HL-60/S4 treated with retinoic acid at 250 ng/mL for 4 days and 3 days (cell line): ENCODE results near the gene EXO1.
"Not testable (repeated sequence)": the region's sequence is repeated elsewhere in the genome, so short reads cannot be mapped to it uniquely, and the experiment has no call there.

Experiments used
- in situ Hi-C: fragments of 300-500 bp; cut with MboI; formaldehyde crosslinking; loops from 2 replicates; pipeline ENCODE4 v1.7.0; 2022; ENCODE audit warnings: low sequenced_read_pairs

EXO1 gene

DNA sequence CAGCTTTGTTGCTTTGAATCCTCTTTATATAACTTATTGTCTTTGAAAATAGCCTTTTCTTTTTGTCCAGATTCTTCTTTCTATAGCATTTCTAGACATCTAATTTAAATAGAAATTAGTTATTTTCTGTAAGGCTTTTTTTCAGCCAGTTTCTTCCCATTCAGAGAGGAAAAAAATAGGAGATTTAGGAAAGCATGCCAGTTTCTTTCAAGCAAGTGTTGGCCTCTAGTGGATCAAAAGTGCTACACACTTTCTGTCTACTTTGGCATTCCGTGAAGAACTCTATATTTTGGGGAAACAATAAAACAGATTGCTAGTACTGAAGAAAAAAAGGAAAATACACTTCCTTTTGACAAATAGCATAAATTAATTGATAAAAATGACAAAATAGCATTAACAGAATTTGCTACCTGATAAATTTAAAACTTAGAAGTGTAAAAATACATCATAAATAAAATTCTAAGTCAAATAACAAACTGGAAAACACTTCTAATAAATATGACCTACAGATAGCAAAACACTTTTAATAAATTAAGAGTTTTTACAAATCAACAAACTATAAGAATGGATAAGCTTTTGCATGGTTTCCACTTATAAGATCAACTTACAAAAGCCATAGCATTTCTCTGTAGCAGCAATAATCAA lies 13.1 kb upstream of the EXO1 start:
- in situ Hi-C loops: no loop called here

DNA sequence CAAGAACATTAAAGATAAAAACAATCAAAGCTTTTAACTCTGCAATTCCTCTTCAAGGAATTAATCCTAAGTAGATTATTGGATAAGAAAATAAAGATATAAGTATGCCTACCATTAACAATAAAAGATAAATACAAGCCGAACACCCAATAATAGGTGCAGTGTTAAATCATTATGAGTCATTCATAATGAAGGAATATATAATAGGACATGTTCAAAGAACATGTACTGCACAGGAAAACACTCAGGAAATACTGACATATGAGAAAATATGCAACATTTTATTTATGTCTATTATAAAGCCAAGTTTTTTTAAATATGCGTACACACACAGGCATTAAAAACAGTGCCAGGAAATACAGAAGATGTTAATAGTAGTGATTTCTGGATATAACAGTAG lies 11.1 kb upstream of the EXO1 start:
- in situ Hi-C loops: no loop called here

DNA sequence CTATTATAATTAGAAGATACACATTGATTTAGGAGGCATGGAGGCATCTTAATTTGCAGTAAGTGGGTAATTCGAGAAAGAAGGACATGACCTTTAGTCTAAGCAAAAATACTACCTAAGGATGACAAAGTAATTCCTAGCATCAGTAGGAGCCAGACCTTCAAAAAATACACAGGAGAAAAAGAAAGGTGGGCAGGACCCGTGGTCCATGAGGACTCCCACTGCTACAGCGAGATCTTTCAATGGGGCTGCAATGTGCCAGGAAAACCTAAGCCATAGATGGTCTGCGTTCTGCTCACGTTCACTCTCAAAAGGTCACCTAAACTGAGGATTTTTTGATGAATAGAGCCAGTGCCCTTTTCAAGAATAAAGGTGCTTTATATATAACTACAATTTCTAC lies 10.6 kb upstream of the EXO1 start:
- in situ Hi-C loops: no loop called here

DNA sequence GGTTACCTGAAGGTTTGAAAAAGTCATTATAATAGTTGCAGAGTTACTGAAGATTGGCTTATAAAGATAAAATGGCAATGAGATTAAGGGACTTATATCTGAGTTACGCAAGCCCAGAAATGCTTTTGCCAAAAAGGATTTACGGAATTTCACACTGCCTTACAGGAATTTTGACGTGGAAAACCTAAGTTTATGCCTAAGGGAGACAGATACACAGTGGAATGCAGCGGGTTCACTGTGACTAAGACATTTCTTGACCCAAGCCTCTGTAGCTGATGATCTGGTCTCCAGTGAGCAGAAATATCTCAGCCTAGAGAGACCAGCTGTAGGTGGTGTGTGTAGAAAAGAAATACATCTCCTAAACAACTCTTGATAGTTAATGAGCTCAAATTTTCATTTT lies 10.1 kb upstream of the EXO1 start:
- in situ Hi-C loops: no loop called here

DNA sequence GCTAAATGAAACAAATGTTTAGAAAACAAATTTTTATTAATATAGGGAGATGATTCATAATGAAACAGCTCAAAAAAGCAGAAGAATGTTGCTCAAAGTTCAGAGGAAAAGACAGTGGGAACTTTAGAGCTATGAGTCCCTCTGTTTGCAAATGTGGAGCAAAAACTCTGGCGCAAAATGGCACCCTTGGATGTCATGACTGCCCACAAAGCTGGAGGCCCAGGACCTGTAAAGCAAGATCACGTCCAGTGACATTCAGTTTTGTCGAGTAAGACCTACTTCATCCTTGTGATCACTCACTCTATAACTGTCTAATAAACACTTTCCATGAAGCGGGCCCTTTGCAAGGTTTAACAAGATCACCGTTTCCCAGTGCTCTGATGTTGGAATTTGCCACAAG lies 9.1 kb upstream of the EXO1 start:
- in situ Hi-C loops: no loop called here

DNA sequence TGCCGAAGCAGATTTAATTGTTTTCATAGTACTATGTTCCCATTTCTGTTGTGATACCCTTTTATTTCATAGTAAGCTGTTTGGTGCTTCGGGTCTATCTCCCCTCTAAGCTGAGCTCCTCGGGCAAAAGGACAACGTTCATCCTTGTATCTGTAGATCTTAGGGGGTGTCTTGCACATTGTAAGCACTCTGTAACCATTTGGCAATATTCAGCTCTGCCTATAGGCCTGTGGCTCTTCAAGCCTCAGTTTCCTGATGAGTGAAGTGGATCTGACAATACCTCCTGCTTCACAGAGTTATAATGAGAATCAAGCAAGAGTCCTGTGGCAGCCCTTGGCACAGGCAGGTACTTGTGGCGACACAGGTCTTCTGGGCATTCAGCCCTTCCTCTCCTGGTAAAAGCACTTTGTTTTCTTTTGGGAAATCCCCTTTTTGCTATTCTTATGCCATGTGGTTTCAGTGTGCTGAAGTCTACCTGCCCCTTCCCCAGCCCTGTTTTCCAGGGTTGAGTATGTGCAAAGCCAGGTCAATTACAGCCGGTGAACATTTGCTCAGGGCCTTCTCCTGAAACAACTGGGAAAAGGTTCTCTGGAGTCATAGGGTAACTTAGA lies 8.5 kb upstream of the EXO1 start:
- in situ Hi-C loops: no loop called here

DNA sequence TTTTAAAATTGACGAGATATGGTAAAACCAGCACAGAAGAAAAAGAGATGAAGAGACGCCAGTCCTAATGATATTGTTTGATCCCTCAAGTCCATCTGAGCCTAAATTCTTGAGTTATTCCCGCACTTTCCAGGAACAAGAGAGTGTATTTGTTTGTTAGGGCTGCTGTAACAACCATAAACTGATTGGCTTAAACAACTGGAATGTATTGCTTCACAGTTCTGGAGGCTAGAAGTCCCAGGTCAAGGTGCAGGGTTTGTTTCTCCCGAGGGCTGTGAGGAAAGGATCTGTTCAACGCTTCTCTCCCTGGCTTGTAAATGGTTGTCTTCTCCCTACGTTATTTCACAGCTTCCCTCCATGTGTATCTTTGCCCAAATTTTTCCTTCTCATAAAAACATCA lies 7.8 kb upstream of the EXO1 start:
- in situ Hi-C loops: no loop called here

DNA sequence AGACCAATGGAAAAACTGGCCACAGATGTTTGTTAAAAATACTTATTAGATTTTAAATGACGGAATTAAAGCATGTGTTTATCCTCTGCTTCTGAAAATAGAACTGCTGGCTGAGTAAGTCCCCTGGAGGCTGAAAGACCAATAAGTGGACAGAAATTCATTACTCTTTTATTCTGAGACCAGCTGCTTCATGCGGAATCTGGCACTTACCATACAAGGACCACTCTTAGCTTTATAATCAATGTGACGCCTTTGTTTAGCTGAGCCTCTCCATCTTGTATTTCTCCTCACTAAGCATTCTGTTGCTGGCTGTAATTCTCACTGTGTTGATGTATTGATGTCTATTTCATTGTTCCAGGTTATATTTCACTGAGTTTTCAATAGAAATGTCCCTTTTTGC lies 6.3 kb upstream of the EXO1 start:
- in situ Hi-C loops: no loop called here

DNA sequence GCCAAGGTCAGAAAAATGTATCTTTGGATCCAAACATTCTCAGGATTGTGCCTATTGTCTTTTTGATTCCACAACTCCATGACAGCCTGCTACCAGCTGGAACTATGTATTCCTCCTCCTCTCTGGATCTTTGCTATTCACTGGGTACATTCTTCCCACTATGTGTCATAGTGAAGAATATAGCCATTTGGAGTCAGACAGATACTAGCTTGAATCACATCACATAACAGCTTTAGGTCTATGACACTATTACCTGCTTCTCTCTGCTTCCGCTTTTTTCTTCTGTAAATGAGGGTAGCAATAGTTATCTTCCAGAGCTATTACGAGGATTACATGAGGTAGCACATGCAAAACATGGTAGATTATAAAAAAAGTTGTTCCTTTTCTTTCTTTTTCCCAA lies 5.4 kb upstream of the EXO1 start:
- in situ Hi-C loops: no loop called here

DNA sequence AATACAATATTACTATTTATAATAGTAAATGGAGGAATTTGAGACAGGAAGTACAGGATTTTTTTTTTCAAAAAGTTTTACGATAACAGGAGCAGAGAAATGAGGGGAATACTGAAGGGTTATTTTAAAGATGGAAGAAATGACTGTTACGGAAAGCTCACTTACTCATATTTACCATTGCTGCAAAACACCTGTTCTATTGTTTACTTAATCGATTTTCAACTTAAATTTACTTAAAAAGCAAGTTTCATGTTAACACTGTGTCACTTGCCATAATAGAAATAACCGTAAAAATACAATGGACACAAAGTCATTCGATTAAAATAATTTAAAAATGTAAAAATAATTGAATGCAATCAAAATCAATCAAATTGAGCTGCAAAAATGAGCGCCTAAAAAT lies 3.4 kb upstream of the EXO1 start:
- in situ Hi-C loops: no loop called here

DNA sequence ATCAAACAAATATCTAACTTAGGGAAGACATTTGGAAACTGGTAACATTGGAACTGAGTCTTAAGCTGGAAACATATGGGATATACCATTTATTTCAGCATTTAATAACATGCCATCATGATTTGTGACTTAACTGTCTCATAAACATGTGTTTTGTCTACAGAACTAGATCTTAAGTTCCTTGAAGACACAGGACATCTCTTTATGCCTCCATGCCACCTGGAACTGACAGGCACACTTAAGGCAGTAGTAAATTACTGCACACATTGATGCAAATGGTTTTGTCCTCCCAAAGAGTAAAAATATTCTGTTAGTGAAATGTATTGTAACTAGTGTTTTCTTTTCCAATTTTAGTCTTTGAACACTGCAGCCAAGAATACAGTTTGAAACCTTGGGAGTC lies 1.6 kb upstream of the EXO1 start:
- in situ Hi-C loops: no loop called here

DNA sequence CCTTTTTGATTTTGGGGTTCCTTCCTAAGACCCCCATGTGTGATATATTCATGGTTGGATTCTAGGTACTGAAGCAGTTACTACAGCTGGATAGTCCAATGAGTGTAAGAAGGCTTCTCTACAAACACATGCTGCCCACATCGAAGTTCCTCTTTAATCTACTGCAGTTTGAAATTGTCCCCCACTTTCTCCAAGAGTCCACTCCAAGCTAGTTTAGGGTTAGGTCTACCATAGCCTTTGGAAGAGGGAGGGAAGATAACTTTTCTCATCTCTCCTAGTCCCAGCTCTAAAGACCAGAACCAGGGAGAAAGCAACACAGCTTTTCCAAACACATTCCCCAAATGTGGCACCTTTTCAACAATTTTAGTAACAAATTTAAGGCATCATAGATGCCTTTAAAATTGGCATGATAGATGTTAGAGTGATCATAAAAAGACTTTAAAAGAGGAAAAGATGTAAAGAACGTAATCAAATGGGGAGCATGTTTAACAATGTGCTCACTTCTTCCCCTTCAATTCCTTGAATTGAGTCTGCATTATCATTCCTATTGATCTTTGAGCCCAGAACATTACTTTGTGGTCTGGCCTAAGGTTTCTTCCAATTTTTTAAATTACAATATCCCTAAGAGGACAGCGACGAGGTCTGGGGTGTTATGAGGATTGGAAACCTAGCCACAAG lies 1.0 kb upstream of the EXO1 start:
- in situ Hi-C loops: no loop called here

DNA sequence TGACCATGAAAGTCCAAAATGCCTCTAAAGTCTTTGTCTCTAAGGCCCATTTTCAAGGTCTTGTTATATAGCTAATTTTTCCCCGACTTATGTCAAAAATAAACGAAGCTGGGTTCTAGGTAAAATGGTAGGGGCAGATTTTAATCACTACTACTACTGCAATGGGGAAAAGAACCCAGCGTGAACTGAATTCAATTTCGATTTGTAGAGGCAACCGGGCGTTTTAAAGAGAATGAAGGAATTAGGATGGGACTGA lies 536 bp upstream of the EXO1 start:
- in situ Hi-C loops: no loop called here

DNA sequence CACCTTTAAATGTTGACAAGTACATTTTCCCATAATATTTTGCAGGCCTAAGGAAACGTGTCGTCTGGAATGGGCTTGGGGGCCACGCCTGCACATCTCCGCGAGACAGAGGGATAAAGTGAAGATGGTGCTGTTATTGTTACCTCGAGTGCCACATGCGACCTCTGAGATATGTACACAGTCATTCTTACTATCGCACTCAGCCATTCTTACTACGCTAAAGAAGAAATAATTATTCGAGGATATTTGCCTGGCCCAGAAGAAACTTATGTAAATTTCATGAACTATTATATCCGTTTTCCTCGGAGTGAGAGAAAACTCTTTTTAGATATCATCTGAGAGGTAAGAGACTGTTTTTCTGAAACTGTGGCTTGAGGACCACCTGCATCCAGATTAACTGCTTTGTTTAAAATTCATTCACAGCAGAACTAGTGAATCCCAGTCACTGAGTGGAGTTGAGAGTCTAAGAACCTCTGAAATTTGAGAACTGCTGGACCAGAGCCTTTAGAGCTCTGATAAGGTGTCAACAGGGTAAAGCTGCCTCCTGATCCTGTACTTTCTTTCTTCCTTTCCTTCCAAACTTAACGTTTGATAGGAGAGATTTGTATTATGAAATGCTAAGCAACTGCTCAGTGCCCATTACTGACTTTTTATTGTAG lies 811 bp downstream of the EXO1 start:
- in situ Hi-C loops: no loop called here

DNA sequence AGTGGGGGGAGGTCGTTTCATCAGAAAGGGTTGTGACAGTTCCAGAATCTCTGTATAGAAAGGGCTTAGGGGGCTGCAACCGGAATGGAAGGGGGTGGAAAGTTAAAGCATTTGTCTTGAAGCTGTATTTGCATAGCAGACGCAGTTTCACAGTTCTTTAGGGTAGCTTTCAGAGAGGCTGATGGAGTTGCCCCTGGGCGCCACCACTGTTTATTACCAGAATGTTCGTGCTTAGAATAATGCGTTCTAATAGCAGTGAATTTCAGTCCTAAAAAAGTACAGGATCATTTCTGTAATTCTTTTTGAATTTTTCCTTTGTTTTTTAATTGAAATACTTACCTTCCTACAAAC lies 1.3 kb downstream of the EXO1 start:
- in situ Hi-C loops: no loop called here

DNA sequence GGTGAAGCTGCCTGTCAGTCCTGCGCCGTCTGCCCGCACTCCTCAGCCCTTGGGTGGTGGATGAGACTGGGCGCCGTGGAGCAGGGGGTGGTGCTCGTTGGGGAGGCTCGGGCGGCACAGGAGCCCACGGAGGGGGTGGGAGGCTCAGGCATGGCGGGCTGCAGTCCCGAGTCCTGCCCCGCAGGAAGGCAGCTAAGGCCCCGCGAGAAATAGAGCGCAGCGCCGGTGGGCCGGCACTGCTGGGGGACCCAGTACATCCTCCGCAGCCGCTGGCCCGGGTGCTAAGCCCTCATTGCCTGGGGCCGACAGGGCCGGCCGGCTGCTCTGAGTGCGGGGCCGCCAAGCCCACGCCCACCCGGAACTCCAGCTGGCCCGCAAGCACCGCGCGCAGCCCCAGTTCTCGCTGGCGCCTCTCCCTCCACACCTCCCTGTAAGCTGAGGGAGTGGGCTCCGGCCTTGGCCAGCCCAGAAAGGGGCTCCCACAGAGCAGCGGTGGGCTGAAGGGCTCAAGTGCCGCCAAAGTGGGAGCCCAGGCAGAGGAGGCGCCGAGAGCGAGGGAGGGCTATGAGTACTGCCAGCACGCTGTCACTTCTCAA lies 7.6 kb downstream of the EXO1 start:
- in situ Hi-C loops: not testable (repeated sequence)

DNA sequence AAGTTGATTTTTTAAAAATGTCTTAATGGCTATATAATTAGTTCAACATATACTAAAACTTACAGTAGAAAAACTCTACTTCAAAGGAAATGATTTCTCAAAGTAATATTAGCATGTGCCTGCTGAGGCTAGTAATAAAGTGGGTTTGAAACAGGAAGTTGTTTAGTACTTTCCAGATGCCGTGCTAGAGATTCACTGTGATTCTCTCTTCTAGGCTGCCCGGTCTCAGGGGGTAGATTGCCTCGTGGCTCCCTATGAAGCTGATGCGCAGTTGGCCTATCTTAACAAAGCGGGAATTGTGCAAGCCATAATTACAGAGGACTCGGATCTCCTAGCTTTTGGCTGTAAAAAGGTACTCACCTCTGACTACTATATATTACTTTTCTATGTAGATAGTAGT lies 9.1 kb downstream of the EXO1 start:
- in situ Hi-C loops: no loop called here

DNA sequence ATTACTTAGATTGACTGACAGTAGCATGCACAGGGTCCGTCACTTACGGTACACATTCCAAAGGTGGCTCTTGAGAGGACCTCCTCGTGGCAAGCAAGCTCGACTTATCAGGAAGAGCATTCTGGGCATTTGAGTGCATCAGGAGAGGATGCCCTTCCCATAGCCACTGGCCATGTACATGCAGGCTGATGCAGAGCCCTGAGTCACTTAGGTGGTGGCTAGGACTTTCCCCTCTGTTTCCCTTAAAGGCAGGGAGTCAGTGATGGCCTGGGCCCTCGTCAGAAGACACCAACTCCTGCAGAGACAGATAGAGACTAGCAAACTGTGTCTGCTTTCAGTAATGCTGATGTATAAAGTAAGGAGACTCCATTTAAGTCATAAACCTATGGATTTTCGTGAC lies 12.9 kb downstream of the EXO1 start:
- in situ Hi-C loops: no loop called here

DNA sequence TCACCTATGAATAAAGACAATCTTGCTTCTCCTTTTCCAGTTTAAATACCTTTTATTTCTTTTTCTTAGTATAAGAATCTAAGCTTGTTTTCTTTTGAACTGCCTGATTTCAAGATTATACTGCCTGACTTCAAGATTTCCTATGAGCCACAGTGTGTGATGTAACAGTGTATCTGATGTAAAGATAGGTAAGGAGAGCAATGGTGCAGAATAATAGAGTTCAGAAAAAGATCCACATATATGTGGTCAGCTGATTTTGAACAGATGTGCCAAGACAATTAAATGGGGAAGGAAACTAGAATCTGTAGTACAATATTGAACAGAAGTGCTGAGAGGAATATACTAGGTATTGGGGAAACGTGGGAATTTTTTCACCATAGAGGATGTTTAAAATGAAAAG lies 21.0 kb downstream of the EXO1 start:
- in situ Hi-C loops: no loop called here

DNA sequence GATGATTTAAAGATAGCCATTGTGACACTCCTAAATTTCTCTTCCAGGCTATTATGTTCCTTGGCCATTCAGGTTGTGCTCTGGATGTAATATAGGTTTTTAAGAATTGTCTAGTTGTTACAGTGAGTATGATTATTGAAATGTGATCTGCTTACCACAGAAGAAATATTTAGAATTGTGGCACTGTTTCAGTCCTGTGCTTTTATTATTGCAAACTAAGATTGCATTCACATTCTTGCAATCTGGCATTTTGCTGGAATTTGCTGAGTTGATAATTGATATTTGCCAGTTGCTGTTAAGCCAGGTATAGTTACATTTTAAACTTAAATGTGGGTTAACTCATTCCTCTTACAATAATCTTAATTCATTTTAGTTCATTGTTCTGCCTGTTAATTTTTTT lies 22.3 kb downstream of the EXO1 start:
- in situ Hi-C loops: no loop called here

DNA sequence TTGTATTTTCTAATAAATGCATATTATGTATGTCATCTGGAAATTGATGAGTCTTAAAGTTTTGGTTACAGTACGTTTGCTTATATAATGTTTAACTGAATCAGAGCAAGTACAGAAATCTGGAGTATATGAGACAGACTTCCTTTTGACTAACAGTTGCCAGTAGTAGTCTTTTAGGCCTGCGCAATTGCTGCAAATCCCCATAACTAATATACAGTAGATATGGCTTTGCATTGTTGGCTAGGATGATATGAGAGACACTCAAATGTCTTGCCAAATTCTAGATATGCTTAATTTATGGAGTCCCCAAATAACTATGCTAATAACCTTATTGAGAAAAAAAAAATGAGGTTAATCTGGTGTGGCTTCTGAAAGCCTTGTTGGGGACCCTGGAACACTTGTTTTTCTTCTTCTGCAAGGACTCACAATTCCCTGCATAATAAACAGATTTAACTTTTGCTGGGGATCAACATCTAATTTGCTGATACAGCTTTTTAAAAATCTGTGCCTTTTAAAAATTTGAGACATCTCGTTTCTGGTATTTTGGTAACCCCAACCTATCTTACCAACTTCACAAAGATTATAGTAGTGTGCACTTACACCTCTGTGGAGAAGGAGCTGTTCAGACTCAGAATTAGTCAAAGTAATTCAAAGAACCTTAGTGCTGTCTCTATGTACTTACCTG lies 22.9 kb downstream of the EXO1 start:
- in situ Hi-C loops: no loop called here

DNA sequence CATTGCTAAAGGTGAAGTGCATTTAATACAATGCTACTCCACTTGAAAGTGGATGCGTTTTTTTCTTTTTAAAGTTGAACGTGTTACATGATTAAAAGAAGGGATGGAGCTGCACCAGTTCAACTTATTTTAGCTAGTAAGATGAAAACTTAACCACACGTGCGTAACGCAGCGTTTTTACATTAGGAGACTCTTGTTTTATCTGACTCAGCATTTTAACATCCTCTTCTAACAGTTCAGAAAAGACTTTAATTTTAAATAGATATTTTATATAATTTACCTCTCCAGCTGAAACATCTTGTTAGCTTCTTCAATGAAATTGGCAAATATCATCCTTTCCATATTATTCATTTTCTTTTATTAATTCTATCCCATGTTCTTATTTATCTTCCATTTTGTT lies 33.4 kb downstream of the EXO1 start:
- in situ Hi-C loops: no loop called here
